Testis (tissue), 3 donors: Measurements from ENCODE around the gene CAMKV. TPM values are rescaled to one million over a fixed set of nuclear protein-coding genes. Genes with fewer than 3 reads are reported as not detected.

ENCODE experiments used
- DNase-seq: peaks from one replicate; pipeline ENCODE4 v3.0.0-alpha.2; 2019
- H3K27ac ChIP-seq, 2 donors: fragments of 200-600 bp; sonication (generic); one replicate each; pipeline ENCODE4 v1.5.1; 2019
- H3K27me3 ChIP-seq: fragments of 200-600 bp; sonication (generic); one replicate; pipeline ENCODE4 v1.5.1; 2019
- H3K36me3 ChIP-seq: fragments of 200-600 bp; sonication (generic); one replicate; pipeline ENCODE4 v1.5.1; 2017; ENCODE audit warnings: low read depth; ENCODE audit errors: missing control alignments
- H3K4me1 ChIP-seq: fragments of 200-600 bp; sonication (generic); one replicate; pipeline ENCODE4 v1.5.1; 2019
- H3K4me3 ChIP-seq, 2 donors: fragments of 200-600 bp; sonication (generic); one replicate each; pipeline ENCODE4 v1.5.1; 2017 to 2019
- H3K9me3 ChIP-seq: fragments of 200-600 bp; sonication (generic); one replicate; pipeline ENCODE4 v1.5.1; 2017
- POLR2A ChIP-seq: fragments of 450-650 bp; IDR thresholded peaks from one replicate; pipeline ENCODE4 v1.6.1; 2017; ENCODE audit warnings: antibody characterized with exemption, mild to moderate bottlenecking, moderate library complexity
- WGBS, 2 donors: methylation state at CpG; one replicate each; pipeline ENCODE4 v1.1.5; 2018; 5-methylcytosine and 5-hydroxymethylcytosine counted together
- intact Hi-C: fragments of 100-400 bp; cut with DNase I; formaldehyde crosslinking; loops from one replicate; pipeline ENCODE4 v1.15.1; 2023; ENCODE audit warnings: low total_unique reads
- polyA plus RNA-seq: library from polyadenylated mRNA; stranded (reverse); fragments of 350-450 nt; fragmentation: Illumina TruSeq; extraction: RNeasy Lipid Tissue Mini Kit (QIAGEN cat#74804); gene quantifications from one replicate; pipeline ENCODE4 v1.2.3, GENCODE V29; 2014; ENCODE audit warnings: low read depth, low replicate concordance; ENCODE audit not compliant: insufficient read depth
- total RNA-seq, 2 donors: library from RNA; depleted of rRNA; stranded (reverse); fragments of >200 nt; gene quantifications; one replicate each; pipeline ENCODE4 v1.2.3, GENCODE V29; 2016
- TF ChIP-seq, protein P1 (sequence below), 3 experiments: fragments of 450-650 bp in 2 of 3; fragments of 200-600 bp in 1 of 3; sonication (generic) in 1 of 3; IDR thresholded peaks; one replicate each; pipeline ENCODE4 v1.5.1; 2016 to 2019; ENCODE audit warnings: antibody characterized with exemption in 3 of 3, mild to moderate bottlenecking in 2 of 3, moderate library complexity in 1 of 3

CAMKV gene
- total and polyA plus RNA-seq, 3 donors from 2014 or later, result 1.2 to 4.0 (median 2.3) TPM

DNA sequence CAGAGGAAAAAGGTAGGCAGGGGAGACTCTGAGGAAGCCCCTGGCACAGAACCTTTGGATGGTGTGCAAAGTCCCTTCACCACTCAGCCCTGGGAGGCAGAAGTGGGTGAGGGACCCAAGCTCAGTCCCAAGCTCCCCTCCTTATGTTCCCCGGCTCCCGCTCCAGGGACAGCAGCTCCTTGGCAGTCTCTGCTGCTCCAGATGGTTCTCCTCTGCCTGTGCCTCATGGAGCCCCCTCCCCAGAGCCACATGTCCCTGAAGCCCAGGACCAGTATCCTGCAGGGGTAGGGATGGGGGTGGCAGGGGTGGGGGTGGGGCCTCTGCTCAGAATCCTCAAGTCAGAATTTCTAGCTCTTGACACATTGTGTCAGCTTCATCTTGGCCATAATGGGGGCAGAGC lies 8.0 kb upstream of the CAMKV start:
- H3K27me3 ChIP-seq, result no peaks in the 10 kb centered on the region
- H3K36me3 ChIP-seq, result no peaks in the 10 kb centered on the region
- H3K4me1 ChIP-seq, result peaks cover 4% of the 10 kb centered on the region
- TF ChIP-seq POLR2A, result no peak
- TF ChIP-seq, protein P1, sequence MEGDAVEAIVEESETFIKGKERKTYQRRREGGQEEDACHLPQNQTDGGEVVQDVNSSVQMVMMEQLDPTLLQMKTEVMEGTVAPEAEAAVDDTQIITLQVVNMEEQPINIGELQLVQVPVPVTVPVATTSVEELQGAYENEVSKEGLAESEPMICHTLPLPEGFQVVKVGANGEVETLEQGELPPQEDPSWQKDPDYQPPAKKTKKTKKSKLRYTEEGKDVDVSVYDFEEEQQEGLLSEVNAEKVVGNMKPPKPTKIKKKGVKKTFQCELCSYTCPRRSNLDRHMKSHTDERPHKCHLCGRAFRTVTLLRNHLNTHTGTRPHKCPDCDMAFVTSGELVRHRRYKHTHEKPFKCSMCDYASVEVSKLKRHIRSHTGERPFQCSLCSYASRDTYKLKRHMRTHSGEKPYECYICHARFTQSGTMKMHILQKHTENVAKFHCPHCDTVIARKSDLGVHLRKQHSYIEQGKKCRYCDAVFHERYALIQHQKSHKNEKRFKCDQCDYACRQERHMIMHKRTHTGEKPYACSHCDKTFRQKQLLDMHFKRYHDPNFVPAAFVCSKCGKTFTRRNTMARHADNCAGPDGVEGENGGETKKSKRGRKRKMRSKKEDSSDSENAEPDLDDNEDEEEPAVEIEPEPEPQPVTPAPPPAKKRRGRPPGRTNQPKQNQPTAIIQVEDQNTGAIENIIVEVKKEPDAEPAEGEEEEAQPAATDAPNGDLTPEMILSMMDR (IDR thresholded peaks at IDR 0.05), result no peak
- no peaks in the 10 kb centered on the region for H3K9me3 ChIP-seq
- intact Hi-C loops, result no loop called here
- no peak for DNase-seq
- H3K4me3 ChIP-seq, result no peak overlapping the region
- H3K27ac ChIP-seq, result no peak overlapping the region
- 71% methylated on average over 2 of the region's 2 CpGs; no CpG with 5 or more reads in 1 of the 2 donors for WGBS, 2 donors

DNA sequence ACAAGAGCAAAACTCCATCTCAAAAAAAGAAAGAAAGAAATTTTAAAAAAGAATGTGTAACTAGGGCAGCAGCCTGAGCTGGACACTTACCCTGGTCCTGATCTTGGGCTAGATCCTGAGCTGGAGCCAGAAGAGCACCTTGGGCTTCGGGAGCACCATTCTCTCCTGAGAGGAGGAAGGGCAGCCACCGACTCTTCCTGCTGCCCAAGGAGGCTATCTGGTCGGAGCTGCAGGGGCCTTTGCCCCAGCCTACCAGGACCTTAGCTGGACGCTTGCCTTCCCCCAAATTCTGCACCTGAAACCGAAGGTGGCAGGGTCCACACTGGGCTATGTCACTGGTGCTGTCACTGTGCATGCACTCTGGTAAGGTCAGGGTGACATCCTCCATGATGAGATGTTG lies 6.9 kb upstream of the CAMKV start:
- no peak overlapping the region for H3K27ac ChIP-seq
- no peak for DNase-seq
- no peaks in the 10 kb centered on the region for H3K27me3 ChIP-seq
- intact Hi-C loops, result no loop called here
- TF ChIP-seq, protein P1 (IDR thresholded peaks at IDR 0.05), result no peak
- TF ChIP-seq POLR2A, result no peak
- H3K36me3 ChIP-seq, result no peaks in the 10 kb centered on the region
- no peaks in the 10 kb centered on the region for H3K9me3 ChIP-seq
- 86 to 88% methylated on average over 5 of the region's 5 CpGs for WGBS, 2 donors
- peaks cover under 1% of the 10 kb centered on the region for H3K4me1 ChIP-seq
- H3K4me3 ChIP-seq, result no peak overlapping the region

DNA sequence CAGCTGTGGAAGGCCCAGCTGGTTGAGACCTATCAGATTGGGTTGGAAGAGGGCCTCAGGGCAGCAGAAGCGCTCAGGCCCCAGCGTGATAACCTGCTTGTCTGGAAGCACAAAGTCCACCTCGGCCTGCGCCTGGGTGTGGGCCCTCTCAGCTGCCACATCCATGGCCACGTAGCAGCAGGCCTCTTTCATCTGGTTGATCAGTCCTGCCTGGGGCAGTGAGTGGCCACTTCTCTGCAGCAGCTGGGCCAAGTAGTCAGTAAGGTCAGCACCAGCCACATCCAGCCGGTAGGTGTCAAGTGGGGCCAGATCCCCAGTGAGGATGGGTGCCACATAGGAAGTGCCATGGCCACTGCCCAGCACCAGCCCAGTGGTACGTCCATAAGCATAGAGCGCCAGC lies 3.9 kb upstream of the CAMKV start:
- H3K4me1 ChIP-seq, result peaks cover 11% of the 10 kb centered on the region
- H3K27me3 ChIP-seq, result no peaks in the 10 kb centered on the region
- no peak overlapping the region for H3K27ac ChIP-seq
- H3K36me3 ChIP-seq, result no peaks in the 10 kb centered on the region
- TF ChIP-seq, protein P1 (IDR thresholded peaks at IDR 0.05), result no peak
- no peak for TF ChIP-seq POLR2A
- no peaks in the 10 kb centered on the region for H3K9me3 ChIP-seq
- intact Hi-C loops, result no loop called here
- DNase-seq, result no peak
- no peak overlapping the region for H3K4me3 ChIP-seq
- 87% methylated on average over 8 of the region's 8 CpGs; no CpG with 5 or more reads in 1 of the 2 donors for WGBS, 2 donors

DNA sequence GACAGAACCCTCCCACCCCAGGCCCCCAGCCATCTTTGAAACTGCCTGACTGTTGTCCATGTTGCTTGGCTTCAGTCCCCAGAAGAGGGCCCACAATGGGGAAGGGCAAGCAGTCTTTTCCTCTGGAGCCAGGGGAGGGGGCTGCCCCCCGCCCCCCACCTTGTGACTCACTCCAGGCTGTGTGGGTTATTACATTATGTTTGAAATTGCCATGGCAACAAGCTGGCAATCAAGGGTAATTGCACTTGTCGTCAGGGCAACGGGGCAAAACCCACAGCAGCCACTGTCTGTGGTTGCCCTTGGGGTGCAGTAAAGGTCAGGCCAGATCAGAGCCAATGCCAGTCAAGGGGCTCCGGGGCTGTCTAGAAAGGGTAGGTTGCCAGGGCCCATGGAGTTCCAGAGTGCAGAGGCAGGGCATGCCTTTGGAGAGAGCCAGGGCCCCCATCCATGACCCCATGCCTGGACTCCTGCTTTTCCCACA lies 3.1 kb upstream of the CAMKV start:
- no peak for DNase-seq
- no peaks in the 10 kb centered on the region for H3K27me3 ChIP-seq
- WGBS, 2 donors, result 72 to 100% methylated on average over 1 to 4 of the region's 4 CpGs
- intact Hi-C loops, result no loop called here
- H3K4me1 ChIP-seq, result peaks cover 11% of the 10 kb centered on the region
- H3K36me3 ChIP-seq, result no peaks in the 10 kb centered on the region
- TF ChIP-seq POLR2A, result no peak
- TF ChIP-seq, protein P1 (IDR thresholded peaks at IDR 0.05), result no peak
- no peaks in the 10 kb centered on the region for H3K9me3 ChIP-seq
- H3K4me3 ChIP-seq, result no peak overlapping the region
- H3K27ac ChIP-seq, result no peak overlapping the region

DNA sequence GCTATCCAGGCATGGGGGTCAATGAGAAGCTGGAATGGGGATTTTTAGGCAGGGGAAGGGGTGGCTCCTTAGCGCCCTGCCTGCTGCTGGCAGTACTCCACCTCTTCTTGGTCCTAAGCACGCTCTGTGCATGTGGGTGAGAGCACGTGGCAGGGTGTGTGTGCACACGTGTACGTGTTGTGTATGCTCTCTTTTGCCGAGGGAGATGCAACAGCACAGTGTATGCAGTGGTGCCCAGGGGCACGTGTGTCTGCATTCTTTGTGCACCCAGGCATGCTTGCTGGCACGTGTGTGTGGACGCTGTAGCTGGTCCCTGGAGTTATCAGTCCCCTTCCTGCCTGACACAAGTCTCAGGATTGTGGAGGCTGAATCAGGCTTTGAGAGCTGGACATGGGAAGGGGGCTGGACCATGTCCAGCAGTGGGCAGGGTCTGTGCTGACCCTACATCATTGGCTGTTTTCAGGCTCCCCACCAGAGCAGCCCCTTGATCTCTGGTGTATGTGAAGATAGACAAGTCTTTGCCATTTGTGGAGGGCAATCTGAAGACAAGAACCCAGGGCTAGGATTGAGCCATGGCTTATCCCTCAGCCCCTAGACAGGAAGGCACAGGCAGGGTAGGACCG lies 1.9 kb upstream of the CAMKV start:
- Histone ChIP-seq H3K36me3 (no peaks in the 10 kb centered on the region), H3K27ac (no peak overlapping the region), H3K27me3 (no peaks in the 10 kb centered on the region), H3K4me3 (no peak overlapping the region), H3K9me3 (no peaks in the 10 kb centered on the region), H3K4me1 (peaks cover 11% of the 10 kb centered on the region)
- DNase-seq, result no peak
- intact Hi-C loops, result no loop called here
- TF ChIP-seq POLR2A, result no peak
- TF ChIP-seq, protein P1 (IDR thresholded peaks at IDR 0.05), result no peak
- 72 to 78% methylated on average over 7 to 10 of the region's 10 CpGs for WGBS, 2 donors
